NCI-H187 (cell line): ENCODE measurements around the gene SLC25A4.
A peak's percentile ranks its signal among the peaks of the same experiment; 100 is the strongest.
"Not testable (repeated sequence)": the region's sequence is repeated elsewhere in the genome, so short reads cannot be mapped to it uniquely, and the experiment has no call there.

Experiments
- DNase-seq, 2 experiments: peaks; one replicate each; lab custom pipeline; 2025; lab: John Stamatoyannopoulos, UW

The SLC25A4 gene

GRCh38 chr4:185183622-185184281, 40.7 kb downstream of the SLC25A4 start:
- DNase-seq, result peak; percentile 4 to 56

- DNase-seq, result no peak
Measured at GRCh38 chr4:185186769-185187168, 43.7 kb downstream of the SLC25A4 start.

- DNase-seq, result no peak
Measured at GRCh38 chr4:185189606-185190305, 46.7 kb downstream of the SLC25A4 start.

GRCh38 chr4:185190306-185190856, 47.3 kb downstream of the SLC25A4 start:
- no peak for DNase-seq

- no peak for DNase-seq
Measured at GRCh38 chr4:185192059-185192458, 49.0 kb downstream of the SLC25A4 start.

- DNase-seq, result no peak
Measured at GRCh38 chr4:185194924-185195888, 52.1 kb downstream of the SLC25A4 start.

- DNase-seq, result no peak
Measured at GRCh38 chr4:185196437-185196836, 53.4 kb downstream of the SLC25A4 start.

GRCh38 chr4:185198189-185198588, 55.1 kb downstream of the SLC25A4 start:
- DNase-seq, result not testable (repeated sequence)
